NT2/D1 (cell line): Measurements from ENCODE around the gene NFIA.

Source experiments
- SUZ12 ChIP-seq: IDR thresholded peaks from 2 replicates; pipeline ENCODE4 v1.6.1; 2011; ENCODE audit not compliant: insufficient read length, insufficient read depth; ENCODE audit errors: extremely low read depth
- YY1 ChIP-seq: IDR thresholded peaks from 2 replicates; pipeline ENCODE4 v1.6.1; 2011; ENCODE audit not compliant: insufficient read length, insufficient read depth
- ZNF274 ChIP-seq: IDR thresholded peaks from 2 replicates; pipeline ENCODE4 v1.6.1; 2011; ENCODE audit warnings: mild to moderate bottlenecking, low read depth, low read length

GRCh38 chr1:61343734-61344420 is 261.5 kb downstream of the NFIA start:
- TF ChIP-seq YY1 (no peak), ZNF274 (no peak), SUZ12 (no peak)
